SK-N-SH treated with all-trans-retinoic acid at 6 μM for 48 hours (cell line): ENCODE measurements around the gene AGAP1.

Experiments
- ATAC-seq: fragments of 200-7000 bp; cut with Tn5 transposase; 3 replicates; pipeline ENCODE4 v1.9.1; 2020; ENCODE audit warnings: mild to moderate bottlenecking, moderate library complexity
- ARNTL ChIP-seq: fragments of 450-650 bp; formaldehyde crosslinking; IDR thresholded peaks from 2 replicates; pipeline ENCODE4 v1.5.0; 2020; ENCODE audit warnings: low read depth, mild to moderate bottlenecking, moderate library complexity, borderline replicate concordance
- BACH2 ChIP-seq: fragments of 250-450 bp; sonication (Bioruptor Pico); IDR thresholded peaks from 2 replicates; pipeline ENCODE4 v1.9.0; 2021; ENCODE audit warnings: mild to moderate bottlenecking, borderline replicate concordance
- CREB5 ChIP-seq: fragments of 250-450 bp; sonication (Bioruptor Pico); IDR thresholded peaks from 2 replicates; pipeline ENCODE4 v1.5.1; 2020; ENCODE audit warnings: low read depth, mild to moderate bottlenecking, moderate library complexity
- CSDC2 ChIP-seq: fragments of 250-450 bp; sonication (Bioruptor Pico); IDR thresholded peaks from 2 replicates; pipeline ENCODE4 v1.5.0; 2020; ENCODE audit warnings: mild to moderate bottlenecking, moderate library complexity
- ESRRG ChIP-seq: fragments of 250-450 bp; sonication (Bioruptor Pico); IDR thresholded peaks from 2 replicates; pipeline ENCODE4 v1.6.1; 2021; ENCODE audit warnings: mild to moderate bottlenecking
- GLIS3 ChIP-seq: fragments of 250-450 bp; sonication (Bioruptor Pico); IDR thresholded peaks from 2 replicates; pipeline ENCODE4 v1.5.0; 2020; ENCODE audit warnings: mild to moderate bottlenecking, moderate library complexity
- ISL1 ChIP-seq: fragments of 250-450 bp; sonication (Bioruptor Pico); IDR thresholded peaks from 2 replicates; pipeline ENCODE4 v2.1.2; 2022; ENCODE audit warnings: mild to moderate bottlenecking, moderate library complexity
- OSR1 ChIP-seq: fragments of 250-450 bp; sonication (Bioruptor Pico); IDR thresholded peaks from 2 replicates; pipeline ENCODE4 v1.8.0; 2022; ENCODE audit warnings: moderate library complexity, mild to moderate bottlenecking, inconsistent platforms
- POU6F1 ChIP-seq: fragments of 250-450 bp; sonication (Bioruptor Pico); IDR thresholded peaks from 2 replicates; pipeline ENCODE4 v1.8.0; 2021; ENCODE audit warnings: low read depth, mild to moderate bottlenecking, moderate library complexity, borderline replicate concordance
- PPARA ChIP-seq: fragments of 250-450 bp; sonication (Bioruptor Pico); IDR thresholded peaks from 2 replicates; pipeline ENCODE4 v1.5.0; 2020; ENCODE audit warnings: mild to moderate bottlenecking, borderline replicate concordance
- RARB ChIP-seq: fragments of 250-450 bp; sonication (Bioruptor Pico); IDR thresholded peaks from 2 replicates; pipeline ENCODE4 v1.8.0; 2021; ENCODE audit warnings: mild to moderate bottlenecking, moderate library complexity
- SNAI2 ChIP-seq: fragments of 250-450 bp; sonication (Bioruptor Pico); IDR thresholded peaks from 2 replicates; pipeline ENCODE4 v1.5.0; 2020; ENCODE audit warnings: mild to moderate bottlenecking, moderate library complexity
- TCF4 ChIP-seq: fragments of 250-450 bp; sonication (Bioruptor Pico); IDR thresholded peaks from 2 replicates; pipeline ENCODE4 v1.8.0; 2021; ENCODE audit warnings: mild to moderate bottlenecking, moderate library complexity, borderline replicate concordance
- TOX ChIP-seq: fragments of 250-450 bp; sonication (Bioruptor Pico); IDR thresholded peaks from 2 replicates; pipeline ENCODE4 v1.8.0; 2021; ENCODE audit warnings: mild to moderate bottlenecking, moderate library complexity, borderline replicate concordance
- TSHZ2 ChIP-seq: fragments of 250-450 bp; sonication (Bioruptor Pico); IDR thresholded peaks from 2 replicates; pipeline ENCODE4 v1.5.0; 2020; ENCODE audit warnings: mild to moderate bottlenecking, moderate library complexity
- ZFP3 ChIP-seq: fragments of 250-450 bp; sonication (Bioruptor Pico); IDR thresholded peaks from 2 replicates; pipeline ENCODE4 v1.5.0; 2020; ENCODE audit warnings: mild to moderate bottlenecking, moderate library complexity
- ZFP30 ChIP-seq: fragments of 450-650 bp; formaldehyde crosslinking; IDR thresholded peaks from 2 replicates; pipeline ENCODE4 v1.5.0; 2022; ENCODE audit warnings: mild to moderate bottlenecking, moderate library complexity
- ZNF565 ChIP-seq: fragments of 450-650 bp; formaldehyde crosslinking; conservative IDR thresholded peaks from 2 replicates; pipeline ENCODE4 v1.5.0; 2020; ENCODE audit warnings: low read depth, mild to moderate bottlenecking, moderate library complexity
- ZNF70 ChIP-seq: fragments of 450-650 bp; formaldehyde crosslinking; IDR thresholded peaks from 2 replicates; pipeline ENCODE4 v1.5.0; 2020; ENCODE audit warnings: mild to moderate bottlenecking, moderate library complexity
- ZNF8 ChIP-seq: fragments of 450-650 bp; formaldehyde crosslinking; IDR thresholded peaks from 2 replicates; pipeline ENCODE4 v1.5.0; 2020; ENCODE audit warnings: mild to moderate bottlenecking, moderate library complexity
- TF ChIP-seq, protein P1 (sequence below): fragments of 250-450 bp; sonication (Bioruptor Pico); IDR thresholded peaks from 2 replicates; pipeline ENCODE4 v1.8.0; 2020; ENCODE audit warnings: mild to moderate bottlenecking, moderate library complexity, borderline replicate concordance
- TF ChIP-seq, protein P2 (sequence below): fragments of 250-450 bp; sonication (Bioruptor Pico); IDR thresholded peaks from 2 replicates; pipeline ENCODE4 v1.5.1; 2021; ENCODE audit warnings: mild to moderate bottlenecking, moderate library complexity

AGAP1 gene

GRCh38 chr2:235730115-235730514, 236.3 kb downstream of the AGAP1 start:
- no peak for ATAC-seq
- TF ChIP-seq SNAI2 (CRISPR knock-in tag) (no peak), ZNF565 (CRISPR knock-in tag) (no peak), ZFP30 (no peak), ZFP3 (no peak), CREB5 (CRISPR knock-in tag) (no peak), ZNF70 (no peak), ARNTL (no peak), BACH2 (CRISPR knock-in tag) (no peak), ESRRG (no peak), CSDC2 (CRISPR knock-in tag) (no peak), RARB (CRISPR knock-in tag) (no peak), TOX (no peak)
- TF ChIP-seq, protein P1, sequence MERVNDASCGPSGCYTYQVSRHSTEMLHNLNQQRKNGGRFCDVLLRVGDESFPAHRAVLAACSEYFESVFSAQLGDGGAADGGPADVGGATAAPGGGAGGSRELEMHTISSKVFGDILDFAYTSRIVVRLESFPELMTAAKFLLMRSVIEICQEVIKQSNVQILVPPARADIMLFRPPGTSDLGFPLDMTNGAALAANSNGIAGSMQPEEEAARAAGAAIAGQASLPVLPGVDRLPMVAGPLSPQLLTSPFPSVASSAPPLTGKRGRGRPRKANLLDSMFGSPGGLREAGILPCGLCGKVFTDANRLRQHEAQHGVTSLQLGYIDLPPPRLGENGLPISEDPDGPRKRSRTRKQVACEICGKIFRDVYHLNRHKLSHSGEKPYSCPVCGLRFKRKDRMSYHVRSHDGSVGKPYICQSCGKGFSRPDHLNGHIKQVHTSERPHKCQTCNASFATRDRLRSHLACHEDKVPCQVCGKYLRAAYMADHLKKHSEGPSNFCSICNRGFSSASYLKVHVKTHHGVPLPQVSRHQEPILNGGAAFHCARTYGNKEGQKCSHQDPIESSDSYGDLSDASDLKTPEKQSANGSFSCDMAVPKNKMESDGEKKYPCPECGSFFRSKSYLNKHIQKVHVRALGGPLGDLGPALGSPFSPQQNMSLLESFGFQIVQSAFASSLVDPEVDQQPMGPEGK, result no peak
- TF ChIP-seq, protein P2, sequence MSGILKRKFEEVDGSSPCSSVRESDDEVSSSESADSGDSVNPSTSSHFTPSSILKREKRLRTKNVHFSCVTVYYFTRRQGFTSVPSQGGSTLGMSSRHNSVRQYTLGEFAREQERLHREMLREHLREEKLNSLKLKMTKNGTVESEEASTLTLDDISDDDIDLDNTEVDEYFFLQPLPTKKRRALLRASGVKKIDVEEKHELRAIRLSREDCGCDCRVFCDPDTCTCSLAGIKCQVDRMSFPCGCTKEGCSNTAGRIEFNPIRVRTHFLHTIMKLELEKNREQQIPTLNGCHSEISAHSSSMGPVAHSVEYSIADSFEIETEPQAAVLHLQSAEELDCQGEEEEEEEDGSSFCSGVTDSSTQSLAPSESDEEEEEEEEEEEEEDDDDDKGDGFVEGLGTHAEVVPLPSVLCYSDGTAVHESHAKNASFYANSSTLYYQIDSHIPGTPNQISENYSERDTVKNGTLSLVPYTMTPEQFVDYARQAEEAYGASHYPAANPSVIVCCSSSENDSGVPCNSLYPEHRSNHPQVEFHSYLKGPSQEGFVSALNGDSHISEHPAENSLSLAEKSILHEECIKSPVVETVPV (CRISPR knock-in tag), result no peak

DNA sequence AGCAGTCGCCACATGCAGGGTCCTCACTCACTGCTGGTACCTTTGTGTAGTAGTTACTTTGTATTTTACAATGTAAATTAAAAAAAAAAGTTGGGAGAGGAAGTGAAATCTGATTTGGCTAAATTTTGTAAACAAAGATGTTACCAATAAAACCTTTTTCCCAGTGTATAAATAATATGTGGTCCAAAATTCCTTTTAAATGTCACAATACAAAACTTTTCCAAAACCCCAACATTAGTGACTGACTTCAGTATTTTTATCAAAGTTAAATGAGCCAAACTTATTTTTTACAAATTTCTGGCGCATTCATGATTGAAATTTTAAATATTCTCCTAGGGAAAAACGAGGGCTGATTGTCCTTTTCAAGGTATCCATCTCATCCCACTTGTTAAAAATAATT, 239.9 kb downstream of the AGAP1 start:
- TF ChIP-seq RARB (CRISPR knock-in tag) (no peak), TOX (no peak)
- no peak for ATAC-seq

DNA sequence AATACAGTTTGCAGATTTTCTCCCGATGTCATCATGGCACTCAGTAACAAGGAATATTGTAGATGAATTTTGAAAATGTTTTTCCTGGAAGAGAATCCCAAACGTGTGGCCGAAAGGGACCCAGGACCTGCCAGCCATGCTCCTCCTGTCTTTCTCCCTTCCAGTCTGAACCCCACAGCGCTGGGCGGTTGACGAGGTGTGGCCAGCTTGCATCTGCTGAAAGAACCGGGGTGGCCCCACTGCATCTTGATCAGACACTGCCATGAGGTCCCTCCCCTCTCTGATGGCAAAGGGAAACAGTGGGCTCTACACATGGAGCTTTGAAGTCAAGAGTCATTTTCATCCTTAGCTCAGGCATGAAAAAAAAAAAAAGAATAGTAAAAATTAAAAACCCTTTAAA, 240.3 kb downstream of the AGAP1 start:
- TF ChIP-seq ISL1 (CRISPR knock-in tag), result no peak
- TF ChIP-seq TOX, result no peak
- TF ChIP-seq CSDC2 (CRISPR knock-in tag), result no peak
- no peak for TF ChIP-seq ZFP30
- TF ChIP-seq ESRRG, result no peak
- no peak for TF ChIP-seq BACH2 (CRISPR knock-in tag)
- TF ChIP-seq, protein P1, result no peak
- no peak for TF ChIP-seq ZNF8 (CRISPR knock-in tag)
- no peak for TF ChIP-seq OSR1 (CRISPR knock-in tag)
- no peak for TF ChIP-seq ARNTL
- no peak for TF ChIP-seq GLIS3 (CRISPR knock-in tag)
- TF ChIP-seq RARB (CRISPR knock-in tag), result no peak
- no peak for TF ChIP-seq ZNF565 (CRISPR knock-in tag)
- no peak for TF ChIP-seq PPARA
- no peak for TF ChIP-seq POU6F1 (CRISPR knock-in tag)
- TF ChIP-seq CREB5 (CRISPR knock-in tag), result no peak
- no peak for TF ChIP-seq ZNF70
- no peak for TF ChIP-seq SNAI2 (CRISPR knock-in tag)
- no peak for TF ChIP-seq TCF4 (CRISPR knock-in tag)
- no peak for TF ChIP-seq TSHZ2
- TF ChIP-seq, all 23 proteins: peak for 0
- ATAC-seq, result no peak
